Daoy (cell line): ENCODE results near the gene TBL1Y. TPM values are rescaled to one million over a fixed set of nuclear protein-coding genes. Genes with fewer than 3 reads are reported as not detected.
"Not testable (repeated sequence)": the region's sequence is repeated elsewhere in the genome, so short reads cannot be mapped to it uniquely, and the experiment has no call there.

Source experiments
- DNase-seq: peaks from one replicate; pipeline ENCODE4 v3.0.0-alpha.2; 2015; ENCODE audit warnings: low read depth
- total RNA-seq: library from RNA; depleted of rRNA; stranded (reverse); fragments of >200 nt; shearing (Covaris generic); gene quantifications from 2 replicates; pipeline ENCODE4 v1.2.3, GENCODE V29; 2014

TBL1Y gene
- total RNA-seq, 1 experiment from 2014 or later, result not detected

- no peak for DNase-seq
These were observed 61.9 kb downstream of the TBL1Y start for GRCh38 chrY:6972271-6972887.

DNA sequence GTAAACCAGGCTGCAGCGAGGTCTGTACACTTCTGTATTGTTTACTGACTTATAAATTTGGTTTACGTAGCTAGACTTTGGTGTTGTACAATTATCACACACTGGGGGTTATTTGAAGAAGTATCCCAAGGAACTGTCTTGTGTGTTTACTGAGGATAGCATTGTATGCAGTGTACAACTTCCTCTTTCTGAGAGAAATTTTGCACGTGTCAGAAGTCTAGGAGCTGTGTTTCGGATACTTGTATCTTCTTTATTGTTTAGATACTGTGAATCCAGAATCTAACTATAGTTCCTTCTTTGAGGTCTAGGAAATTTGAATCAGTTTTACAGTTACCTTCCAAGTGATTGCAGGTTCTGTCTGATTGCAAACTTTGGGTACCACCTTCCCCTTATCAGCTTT lies 64.5 kb downstream of the TBL1Y start:
- no peak for DNase-seq

DNA sequence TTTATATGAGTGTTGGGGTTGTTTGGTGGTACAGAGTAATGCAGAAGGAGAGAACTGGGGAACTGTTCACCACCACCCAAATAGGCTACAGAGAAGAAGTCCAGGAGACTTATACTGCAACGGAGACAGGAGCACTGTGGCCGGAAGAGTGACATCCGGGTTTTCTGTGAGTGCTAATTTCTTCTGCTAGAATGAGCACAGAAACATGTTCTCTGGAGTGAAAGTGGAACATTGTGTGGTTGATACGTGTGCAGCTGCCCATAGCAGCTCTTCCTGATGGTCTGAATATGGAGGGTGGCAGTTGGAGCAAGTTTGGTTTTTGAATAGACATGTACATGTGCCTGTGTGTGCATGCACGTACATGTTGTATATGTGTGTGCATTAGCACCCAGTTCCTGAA lies 67.3 kb downstream of the TBL1Y start:
- no peak for DNase-seq

DNA sequence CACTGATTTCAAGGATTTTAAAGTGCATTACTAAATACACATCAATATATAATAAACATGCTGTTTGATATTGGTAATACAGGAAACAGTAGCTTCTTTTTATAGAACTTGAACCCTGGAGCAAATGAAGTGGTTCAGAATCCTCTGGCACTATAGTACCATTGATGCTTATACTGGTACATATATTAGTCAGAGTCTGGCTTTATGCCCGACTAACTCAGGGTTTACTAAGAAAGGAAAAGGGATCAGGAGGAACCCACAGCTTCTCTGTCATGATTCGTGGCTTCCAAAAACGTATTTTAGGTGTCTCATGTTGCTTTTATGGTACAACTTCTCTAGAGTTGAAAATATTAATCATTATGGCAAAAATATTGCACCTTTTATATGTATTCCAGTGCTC lies 72.7 kb downstream of the TBL1Y start:
- no peak for DNase-seq

DNA sequence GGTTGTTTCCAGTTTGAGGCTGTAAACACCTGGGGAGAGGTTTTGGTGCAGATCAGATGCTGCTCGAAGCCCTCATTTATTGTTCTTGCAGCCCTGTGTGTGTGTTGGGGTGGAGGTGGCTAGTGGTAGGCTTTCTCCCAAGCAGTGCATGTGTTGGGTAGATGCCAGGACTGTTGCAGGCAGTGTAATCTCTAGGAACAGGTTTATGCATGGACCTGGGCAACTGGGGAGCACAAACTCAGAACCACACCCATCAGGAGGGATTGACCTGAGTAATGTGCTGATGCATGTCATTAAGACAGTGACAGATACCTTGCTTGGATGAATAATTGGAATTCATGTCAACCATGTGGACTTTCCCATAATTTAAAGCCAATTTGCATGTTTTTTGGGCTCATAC lies 77.3 kb downstream of the TBL1Y start:
- DNase-seq, result no peak

- DNase-seq, result no peak
These were observed 79.6 kb downstream of the TBL1Y start for GRCh38 chrY:6989886-6990620.

DNA sequence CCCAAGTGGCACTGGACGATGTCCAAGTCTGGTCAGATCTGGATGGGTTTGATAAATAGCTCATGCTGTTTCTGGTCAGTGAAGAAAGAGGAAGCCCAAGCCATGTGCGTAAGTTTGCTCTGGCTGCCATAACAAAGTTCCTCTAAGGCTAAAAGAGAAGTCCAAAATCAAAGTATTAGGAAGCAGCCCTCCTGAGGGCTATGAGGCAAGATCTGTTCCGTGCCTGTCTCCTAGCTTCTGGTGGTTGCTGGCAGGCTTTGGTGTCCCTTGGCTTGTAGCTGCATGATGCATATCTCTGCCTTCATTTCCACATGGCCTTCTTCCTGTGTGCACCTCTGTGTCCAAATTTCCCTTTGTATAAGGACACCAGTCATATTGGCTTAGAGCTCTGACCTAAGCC lies 81.5 kb downstream of the TBL1Y start:
- DNase-seq, result no peak

DNA sequence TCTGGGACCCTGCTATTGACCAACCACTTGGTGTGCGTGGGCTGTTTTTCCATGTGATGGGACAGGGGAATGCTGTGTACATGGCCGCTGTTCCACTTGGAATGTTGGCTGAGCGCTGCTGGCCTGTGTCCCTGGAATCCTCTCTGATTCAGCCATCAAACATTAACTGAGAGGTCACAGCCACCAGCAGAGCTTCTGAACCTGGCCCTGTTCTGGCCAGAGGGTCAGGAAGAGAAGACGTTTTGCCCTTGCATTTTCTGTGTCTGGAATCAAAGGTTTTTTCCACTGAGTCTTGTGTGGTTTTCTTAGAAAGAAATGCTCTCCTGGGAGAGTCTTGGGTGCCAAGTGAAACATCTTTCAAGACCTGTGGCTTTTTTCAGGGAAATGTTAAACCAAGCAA lies 85.5 kb downstream of the TBL1Y start:
- no peak for DNase-seq

DNA sequence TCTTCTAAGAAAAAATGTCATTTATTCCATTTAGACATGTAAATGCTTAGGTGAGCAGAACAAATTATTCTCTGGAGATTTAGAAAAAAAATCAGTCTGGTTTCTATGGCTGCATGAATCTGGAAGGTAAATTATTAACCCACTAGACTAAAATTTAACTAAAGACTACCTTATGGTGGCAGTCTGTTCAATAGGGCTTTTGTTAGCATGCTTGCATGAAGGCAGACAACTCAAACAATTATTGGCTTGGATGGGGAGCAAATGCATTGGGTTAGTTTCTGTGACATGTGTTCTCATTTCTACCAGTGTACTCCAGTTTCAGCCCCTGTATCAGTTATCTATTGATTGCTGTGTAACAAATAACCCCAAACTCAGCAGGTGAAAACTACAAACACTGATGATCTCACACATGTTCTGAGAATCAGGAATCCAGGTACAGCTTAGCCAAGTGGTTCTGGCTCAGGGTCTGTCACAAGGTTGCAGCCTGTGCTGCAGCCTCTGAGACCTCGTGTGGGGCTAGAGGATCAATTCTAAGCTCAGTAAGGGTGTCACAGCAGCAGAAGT lies 87.1 kb downstream of the TBL1Y start:
- no peak for DNase-seq

DNA sequence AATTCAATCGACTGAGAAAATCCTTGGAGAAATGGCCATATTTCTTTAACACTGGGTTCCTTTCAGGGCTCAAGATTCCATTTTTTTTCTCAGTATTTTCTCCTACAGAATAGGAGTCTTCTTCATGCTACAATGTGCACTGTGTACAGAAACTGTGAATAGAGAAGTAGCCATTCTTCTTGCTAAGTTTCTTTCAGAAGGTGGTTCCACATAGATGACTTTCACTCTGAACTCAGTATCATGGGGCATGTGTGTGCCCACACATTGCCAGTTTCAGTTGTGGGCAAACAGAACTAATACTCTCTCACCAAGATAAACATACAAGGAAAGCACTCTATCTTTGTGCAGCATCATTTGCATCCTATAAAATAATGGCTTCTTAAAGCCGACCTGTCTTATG lies 89.4 kb downstream of the TBL1Y start:
- DNase-seq, result no peak

DNA sequence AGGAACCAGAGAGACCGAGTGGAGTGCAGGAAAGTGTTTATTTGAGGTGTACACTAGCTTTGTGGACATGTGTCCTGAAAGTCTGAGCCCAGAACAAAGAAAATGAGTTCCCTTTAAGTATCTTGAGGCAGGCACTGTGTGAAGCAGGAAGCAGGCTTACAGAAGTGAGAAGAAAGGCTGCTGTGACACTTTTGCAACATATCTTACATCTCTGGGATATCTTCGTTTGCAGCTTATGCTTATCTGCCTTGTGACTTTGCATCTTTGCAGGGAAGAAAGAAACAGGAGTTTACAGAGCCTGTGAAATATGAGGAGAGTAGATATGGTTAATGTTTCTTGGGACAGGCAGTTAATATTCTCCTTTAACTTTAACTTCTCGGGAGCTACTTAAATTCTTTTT lies 92.1 kb downstream of the TBL1Y start:
- no peak for DNase-seq

DNA sequence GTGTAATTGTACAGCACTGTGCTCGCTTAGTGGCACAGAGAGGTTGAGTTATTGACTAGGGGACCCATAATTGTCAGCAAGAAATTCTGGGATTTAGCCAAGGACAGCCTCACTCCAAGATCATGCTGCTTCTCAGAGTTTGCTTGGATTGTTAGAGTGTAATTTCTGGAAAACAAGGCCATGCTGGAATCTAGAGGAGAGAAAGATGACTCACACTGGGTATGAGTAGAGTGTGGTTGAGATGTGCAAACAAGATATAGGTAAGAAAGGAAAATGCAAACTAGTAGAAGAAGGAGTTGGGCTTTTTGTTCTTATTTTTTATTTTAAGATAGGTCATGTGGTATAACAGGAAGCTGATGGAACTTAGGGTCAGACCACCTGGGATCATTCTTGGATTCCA lies 97.4 kb downstream of the TBL1Y start:
- no peak for DNase-seq

DNA sequence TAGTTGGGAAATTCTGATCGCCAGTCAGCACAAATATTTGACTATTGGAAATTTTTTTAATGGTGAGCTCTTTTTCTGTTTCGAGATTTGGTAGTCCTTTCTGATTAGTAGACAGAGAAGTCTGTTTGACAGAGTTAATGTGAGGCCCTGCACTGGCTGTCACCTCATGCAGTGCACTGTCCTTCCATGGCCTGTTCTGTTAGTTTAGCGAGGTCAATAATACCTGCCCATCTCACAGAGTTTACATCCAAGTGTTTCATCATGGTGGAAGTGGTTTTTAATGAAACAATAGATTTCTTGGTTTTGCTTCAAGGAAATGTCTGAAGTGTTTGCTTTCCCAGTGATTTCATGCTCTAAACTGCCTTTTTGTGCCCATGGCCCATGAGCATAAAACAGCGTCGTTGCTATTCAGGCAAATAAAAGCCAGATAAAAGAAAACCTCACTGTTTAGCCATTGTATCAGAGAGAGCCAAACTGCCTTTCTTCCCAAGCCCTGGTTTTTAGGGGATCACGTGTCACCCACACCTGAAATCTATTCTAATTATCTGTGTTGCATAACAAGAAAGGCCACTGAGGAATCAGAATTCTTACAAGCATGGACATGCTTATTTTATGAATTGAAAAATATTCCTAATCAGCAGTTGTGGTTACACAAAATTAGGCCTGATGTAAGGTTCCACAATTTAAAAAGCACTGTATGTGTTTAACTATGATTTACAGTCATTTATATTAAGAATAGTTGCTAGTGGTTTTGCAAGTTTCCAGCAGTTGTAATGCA lies 98.3 kb downstream of the TBL1Y start:
- no peak for DNase-seq

- DNase-seq, result no peak
These were observed 102.6 kb downstream of the TBL1Y start for GRCh38 chrY:7013051-7013450.

DNA sequence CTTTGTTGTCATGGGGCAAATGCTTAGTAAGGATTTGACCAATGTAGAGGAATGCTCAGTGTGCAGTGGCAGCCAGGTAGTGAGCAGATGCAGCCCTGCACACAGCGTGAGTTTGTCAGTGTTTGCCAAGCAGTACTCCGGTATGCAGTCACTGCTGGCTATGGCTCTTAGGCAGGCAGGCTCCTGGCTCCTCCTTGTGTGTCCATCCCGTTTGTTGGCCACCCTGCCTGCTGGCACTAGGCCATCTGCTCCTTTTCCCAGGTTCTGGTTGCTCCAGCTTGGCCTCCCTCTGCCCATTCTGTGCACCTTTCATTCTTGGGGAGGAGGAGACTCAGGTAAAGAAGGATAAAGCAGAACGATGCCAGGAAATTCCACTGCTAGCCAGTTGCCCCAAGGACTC lies 106.0 kb downstream of the TBL1Y start:
- DNase-seq, result no peak

- no peak for DNase-seq
These were observed 107.0 kb downstream of the TBL1Y start for GRCh38 chrY:7017244-7018080.

DNA sequence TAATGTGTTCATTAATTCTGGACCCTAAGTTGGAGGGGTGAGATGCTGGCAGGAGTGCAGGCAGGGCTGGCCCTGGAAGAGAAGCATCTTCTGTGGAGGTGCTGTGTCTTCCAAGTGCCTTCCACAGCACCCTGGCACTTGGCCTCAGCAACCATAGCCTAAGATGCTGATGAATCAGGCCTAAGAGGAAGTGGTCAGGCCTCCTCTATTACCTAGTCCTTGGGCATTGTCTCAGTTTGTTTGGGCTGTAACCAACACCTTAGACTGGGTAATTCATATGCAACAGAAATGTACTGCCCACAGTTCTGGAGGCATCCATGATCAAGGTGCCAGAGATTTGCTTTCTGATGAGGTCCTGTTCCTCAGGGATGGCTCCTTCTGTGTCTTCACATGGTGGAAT lies 128.5 kb downstream of the TBL1Y start:
- DNase-seq, result no peak

GRCh38 chrY:7040662-7041061 lies 130.2 kb downstream of the TBL1Y start:
- DNase-seq, result no peak

GRCh38 chrY:7041983-7042382 lies 131.5 kb downstream of the TBL1Y start:
- no peak for DNase-seq

GRCh38 chrY:7052461-7052860 lies 142.0 kb downstream of the TBL1Y start:
- DNase-seq, result not testable (repeated sequence)

DNA sequence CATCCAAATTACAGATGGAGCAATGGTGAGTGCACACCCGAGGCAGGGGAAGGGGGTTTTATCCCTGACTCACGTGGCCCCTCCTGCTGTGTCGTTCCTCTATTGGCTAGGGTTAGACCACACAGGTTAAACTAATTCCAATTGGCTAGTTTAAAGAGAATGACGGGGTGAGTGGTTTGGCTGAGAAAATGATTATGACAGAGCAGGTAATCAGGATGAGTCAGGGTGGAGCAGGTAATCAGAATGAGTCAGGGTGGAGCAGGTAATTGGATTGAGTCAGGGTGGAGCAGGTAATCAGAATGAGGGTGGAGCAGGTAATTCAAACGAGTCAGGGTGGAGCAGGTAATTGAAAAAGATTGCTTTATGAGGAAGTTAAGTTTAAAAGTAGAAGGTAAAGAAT lies 146.4 kb downstream of the TBL1Y start:
- DNase-seq, result no peak

DNA sequence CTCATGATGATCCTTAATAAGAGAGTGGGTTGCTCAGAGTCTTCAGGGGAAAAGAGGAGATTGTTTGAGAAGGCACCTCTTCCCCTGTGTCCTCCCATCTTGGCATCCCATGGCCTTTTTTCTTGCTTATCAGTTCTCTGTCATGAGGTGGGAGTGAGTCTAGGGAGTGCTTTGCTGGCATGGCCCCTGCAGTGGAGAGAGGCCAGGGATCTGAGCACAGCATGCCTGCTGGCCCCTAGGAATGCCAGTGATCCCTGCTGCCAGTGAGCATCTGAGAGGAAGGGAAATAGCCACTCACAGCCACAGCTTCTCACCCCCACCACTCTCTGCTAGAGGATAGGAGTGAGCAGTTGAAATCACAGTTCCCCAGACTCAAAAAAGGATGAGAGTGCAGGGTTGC lies 168.2 kb downstream of the TBL1Y start:
- DNase-seq, result no peak
